ENCODE measurements around the gene ETHE1.

ETHE1 gene

DNA sequence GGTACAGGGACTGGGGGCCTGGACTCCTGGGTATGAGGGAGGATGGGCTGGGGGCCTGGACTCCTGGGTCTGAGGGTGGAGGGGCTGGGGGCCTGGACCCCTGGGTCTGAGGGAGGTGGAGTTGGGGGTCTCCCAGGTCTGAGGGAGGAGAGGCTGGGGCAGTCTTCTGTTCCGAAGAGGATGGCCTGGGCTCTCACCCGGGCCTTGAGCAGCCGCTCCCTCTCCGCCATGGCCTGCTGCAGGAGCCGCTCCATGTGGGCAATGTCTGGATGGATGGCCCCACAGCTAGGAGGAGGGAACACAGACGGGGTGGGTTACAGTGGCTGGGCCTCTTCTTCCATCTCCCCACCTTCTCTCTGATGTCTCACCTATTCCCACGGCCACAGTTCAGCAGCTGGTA is 40.6 kb downstream of the ETHE1 start:
- no peak for DNase-seq

GRCh38 chr19:43485951-43486350 is 41.0 kb downstream of the ETHE1 start:
- DNase-seq, result no peak

DNA sequence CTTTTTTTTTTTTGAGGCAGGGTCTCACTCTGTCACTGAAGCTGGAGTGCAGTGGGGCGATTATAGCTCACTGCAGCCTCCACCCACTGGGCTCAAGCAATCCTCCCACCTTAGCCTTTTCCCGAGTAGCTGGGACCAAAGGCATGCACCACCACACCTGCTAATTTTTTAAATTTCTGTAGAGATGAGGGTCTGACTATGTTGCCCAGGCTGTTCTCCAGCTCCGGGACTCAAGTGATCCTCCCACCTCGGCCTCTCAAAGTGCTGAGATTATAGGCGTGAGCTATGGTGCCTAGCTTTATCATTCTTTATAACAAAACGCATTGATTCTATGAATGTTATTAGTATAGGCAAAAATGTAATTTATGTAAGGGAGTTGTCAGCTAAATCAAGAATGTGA is 43.7 kb downstream of the ETHE1 start:
- no peak for DNase-seq

DNA sequence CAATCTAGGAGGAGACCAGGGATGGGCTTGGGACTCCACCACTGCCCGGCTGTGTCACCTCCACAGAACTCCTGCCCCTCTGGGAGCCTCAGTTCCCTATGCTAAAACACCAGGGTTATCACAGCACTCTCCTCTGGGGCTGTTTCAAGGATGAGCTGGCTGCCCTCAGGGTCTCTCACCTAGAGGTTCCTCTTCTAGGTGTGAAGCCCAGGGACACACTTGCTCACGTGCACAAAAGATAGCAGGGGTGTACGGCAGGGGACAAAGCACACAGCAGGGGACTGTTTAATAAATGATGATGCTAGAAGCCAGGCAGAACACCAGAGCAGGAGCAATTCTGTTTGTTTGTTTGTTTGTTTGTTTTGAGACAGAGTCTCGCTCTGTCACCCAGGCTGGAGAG is 44.8 kb downstream of the ETHE1 start:
- no peak for DNase-seq

DNA sequence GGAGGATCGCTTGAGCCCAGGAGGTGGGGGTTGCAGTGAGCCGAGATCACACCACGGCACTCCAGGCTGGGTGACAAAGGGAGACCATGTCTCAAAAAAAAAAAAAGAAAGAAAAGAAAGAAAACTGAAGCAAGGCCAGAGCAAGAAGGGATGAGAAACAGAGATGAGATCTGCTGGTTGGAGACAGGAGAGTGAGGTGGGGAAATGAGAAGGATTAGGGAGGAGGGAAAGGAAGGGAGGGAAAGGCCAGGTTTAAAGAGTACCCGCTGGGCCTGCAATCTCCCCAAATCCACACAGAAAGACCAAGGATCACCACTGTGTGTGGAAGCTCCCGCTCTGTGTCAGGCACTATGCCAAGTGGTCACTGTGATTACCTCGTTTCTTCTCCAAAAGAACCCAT is 45.3 kb downstream of the ETHE1 start:
- DNase-seq, result no peak

GRCh38 chr19:43480574-43480973 is 46.4 kb downstream of the ETHE1 start:
- no peak for DNase-seq

GRCh38 chr19:43479961-43480561 is 46.9 kb downstream of the ETHE1 start:
- DNase-seq, result no peak

GRCh38 chr19:43479226-43479625 is 47.8 kb downstream of the ETHE1 start:
- DNase-seq, result no peak

- no peak for DNase-seq
Measured at GRCh38 chr19:43478323-43478722, 48.7 kb downstream of the ETHE1 start.

DNA sequence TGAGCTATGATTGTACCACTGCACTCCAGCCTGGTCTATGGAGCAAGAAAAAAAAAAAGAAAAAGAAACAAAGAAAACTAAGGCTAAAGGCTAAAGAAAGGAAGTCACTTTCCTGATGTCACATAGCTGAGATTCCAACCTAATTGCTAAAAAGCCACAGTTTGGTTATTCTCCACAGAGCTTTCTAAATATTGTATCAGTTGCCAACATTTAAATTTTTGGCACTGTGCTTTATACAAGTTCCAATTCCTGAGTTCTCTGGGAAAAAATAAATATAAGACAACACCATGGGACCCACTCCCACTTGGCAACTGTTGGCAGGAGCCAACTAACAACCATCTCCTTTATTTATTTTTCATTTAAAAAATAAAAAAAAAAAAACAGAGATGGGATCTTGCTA is 50.4 kb downstream of the ETHE1 start:
- DNase-seq, result no peak

- DNase-seq, result peak; percentile 99
Measured at GRCh38 chr19:43474986-43475705, 51.9 kb downstream of the ETHE1 start.

DNA sequence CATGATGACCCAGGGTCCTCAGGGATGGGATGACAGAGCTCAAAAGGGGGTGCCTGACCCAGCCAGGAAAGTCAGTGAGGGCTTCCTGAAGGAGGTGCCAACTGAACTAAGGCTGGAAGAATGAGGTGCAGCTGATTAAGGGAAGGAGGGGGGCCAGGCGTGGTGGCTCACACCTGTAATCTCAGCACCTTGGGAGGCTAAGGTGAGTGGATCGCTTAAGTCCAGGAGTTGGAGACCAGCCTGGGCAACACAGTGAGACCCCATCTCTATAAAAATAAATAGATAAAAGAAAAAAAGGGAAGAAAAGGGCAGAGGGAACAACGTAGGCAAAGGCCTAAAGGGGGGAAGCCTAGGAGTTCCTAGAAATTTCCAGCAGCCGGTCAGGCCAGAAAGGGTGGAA is 52.5 kb downstream of the ETHE1 start:
- DNase-seq, result no peak

- DNase-seq, result no peak
Measured at GRCh38 chr19:43471091-43471490, 55.9 kb downstream of the ETHE1 start.

- DNase-seq, result peak; percentile 67
Measured at GRCh38 chr19:43470288-43470687, 56.7 kb downstream of the ETHE1 start.

- no peak for DNase-seq
Measured at GRCh38 chr19:43469160-43469480, 57.9 kb downstream of the ETHE1 start.

GRCh38 chr19:43468354-43469159 is 58.4 kb downstream of the ETHE1 start:
- no peak for DNase-seq

GRCh38 chr19:43467730-43468129 is 59.3 kb downstream of the ETHE1 start:
- no peak for DNase-seq

- DNase-seq, result no peak
Measured at GRCh38 chr19:43467276-43467675, 59.7 kb downstream of the ETHE1 start.

- DNase-seq, result no peak
Measured at GRCh38 chr19:43466793-43467192, 60.2 kb downstream of the ETHE1 start.

DNA sequence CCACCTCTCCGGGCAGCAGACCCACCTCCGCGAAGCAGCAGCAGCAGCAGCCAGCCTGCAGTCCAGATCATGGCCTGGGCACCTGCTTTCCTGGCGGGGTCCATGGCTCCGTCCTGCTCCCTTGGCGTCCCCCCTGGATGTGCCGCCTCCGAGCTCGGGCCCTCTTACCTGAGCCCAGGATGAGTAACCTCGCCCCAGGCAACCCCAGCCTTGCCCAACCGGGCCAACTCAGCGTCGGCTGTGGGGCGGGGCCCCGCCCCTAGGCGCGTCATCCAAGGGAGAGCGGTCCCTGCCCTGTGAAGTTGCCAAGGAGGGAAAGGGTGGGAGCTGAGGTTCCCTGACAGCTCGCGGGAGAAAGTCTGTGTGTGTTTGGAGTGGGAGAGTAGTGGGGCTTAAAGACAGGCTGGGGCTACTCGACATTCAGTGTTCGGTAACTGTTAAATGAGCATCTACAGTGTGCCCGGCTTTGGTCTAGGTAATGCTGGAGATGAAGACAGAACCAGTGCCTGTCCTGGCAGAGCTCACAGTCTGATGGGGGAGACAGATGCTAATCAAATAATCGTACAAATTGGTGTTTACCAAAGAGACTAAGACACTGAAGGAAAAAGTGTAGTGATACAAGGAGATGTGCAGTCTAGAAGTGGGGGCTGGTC is 61.4 kb downstream of the ETHE1 start, which contains the start of gene LYPD3:
LYPD3 (minus strand) TSS at position 141 of the 653 bp plus-strand sequence; CDS start at position 104, 37 bp downstream.
- no peak for DNase-seq

DNA sequence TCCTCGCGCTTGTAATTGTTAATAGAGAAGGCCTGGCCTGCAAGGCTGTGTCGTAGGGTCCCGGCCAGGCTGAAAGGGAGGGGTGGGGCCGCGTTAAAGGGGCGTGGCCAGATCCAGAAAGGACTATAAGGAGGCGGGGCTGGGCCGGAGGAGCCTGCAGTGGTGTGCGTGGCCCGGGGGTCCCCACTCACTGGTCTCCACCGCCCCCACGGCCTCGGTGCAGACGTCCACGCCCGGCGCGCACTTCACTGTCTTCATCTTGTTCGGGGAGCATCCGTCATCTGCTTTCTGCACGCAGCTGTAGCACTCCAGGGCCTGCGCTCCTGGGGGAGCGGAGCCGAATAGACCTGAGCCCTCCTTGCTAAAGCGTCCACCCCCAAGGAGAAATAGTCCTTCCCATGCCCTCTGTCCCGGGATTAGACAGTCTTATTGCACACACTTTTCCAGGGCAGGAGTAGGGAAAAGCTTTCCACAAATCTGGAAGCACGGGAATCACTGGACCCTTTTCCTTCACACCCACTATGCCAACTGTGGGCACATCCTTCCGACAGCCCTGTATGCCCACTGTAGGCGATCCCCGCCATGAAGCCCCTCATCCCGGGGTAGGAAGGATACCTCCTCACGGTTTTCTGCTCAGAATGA is 62.7 kb downstream of the ETHE1 start:
- DNase-seq, result peak; percentile 88

DNA sequence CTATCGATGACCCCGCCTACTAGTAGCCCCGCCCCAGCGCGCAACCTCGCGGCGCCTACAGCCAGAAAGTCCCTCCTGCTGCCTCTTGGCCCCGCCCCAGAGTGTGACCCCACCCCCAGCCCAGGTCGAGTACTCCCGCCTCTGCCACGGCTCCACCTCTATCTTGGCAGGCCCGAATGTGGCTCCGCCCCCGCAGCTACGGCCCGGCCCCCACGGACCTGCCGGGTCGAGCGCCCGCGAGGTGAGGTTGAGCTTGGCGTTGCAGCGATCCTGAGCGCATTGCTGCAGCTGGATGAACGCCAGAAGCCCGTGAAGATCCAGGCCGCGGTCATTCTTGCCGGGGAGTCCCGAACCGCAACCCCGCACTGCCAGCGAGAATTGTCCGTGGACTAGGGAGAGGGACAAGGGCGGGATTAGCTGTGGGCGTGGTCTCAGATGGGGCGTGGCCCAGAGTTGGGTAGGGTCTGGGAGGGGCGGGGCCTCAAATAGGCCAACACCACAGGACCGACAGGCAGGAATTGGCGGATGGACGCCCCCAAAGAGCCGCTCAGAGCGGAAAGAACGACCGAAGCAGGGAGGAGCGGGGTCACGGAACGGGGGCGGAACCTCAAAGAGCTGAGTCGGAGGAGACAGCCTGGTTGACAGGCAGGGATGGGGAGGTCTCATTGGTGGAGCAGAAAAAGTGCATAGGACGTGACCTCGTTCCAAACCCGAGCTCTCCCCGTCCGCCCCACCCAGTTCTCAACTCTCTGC is 63.4 kb downstream of the ETHE1 start:
- DNase-seq, result peak; percentile 99

Measured in stimulated activated CD8-positive, alpha-beta memory T cell treated with anti-CD3 and anti-CD28 coated beads, Interleukin-4, amount 100 ng/mL, for 48 hours (primary cell).